ENCODE data around the gene PLN.

The PLN gene

DNA sequence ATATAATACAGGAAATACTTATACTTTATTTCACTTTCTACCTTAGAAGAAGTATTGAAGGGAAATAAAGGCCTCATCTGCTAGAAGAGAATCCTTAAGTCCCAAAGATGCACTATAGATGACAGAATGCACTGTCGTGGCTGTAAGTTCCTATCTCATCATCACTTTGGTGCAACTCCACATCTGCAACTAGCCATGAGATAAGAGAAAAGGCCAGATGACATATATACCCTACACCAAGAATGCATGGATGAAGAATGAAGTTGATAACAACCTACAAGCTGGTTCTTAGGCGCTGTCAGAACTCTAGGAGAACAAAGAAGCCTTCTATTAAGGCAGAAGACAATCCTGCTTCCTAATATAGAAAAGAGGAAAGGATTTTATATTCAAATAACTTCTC lies 11.6 kb upstream of the PLN start:
- no peak for DNase-seq

DNA sequence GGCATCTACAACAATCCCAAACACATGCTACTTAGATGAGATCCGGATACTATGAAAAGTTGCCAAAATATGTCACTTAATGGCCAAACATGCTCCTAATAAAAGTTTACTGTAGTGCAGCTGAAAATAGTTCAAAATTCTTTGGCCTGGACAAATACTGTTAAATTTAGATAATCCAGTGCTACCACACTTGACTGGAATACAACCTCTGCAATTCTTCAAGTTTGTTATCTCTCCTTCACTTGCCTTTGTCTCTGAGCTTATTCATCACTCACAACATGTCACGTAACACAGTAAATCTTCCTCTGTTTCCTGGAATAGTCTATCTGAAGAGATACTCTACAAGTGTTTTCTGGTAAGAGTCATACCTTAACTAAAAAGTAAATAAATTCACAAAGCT lies 10.5 kb upstream of the PLN start:
- DNase-seq, result no peak

DNA sequence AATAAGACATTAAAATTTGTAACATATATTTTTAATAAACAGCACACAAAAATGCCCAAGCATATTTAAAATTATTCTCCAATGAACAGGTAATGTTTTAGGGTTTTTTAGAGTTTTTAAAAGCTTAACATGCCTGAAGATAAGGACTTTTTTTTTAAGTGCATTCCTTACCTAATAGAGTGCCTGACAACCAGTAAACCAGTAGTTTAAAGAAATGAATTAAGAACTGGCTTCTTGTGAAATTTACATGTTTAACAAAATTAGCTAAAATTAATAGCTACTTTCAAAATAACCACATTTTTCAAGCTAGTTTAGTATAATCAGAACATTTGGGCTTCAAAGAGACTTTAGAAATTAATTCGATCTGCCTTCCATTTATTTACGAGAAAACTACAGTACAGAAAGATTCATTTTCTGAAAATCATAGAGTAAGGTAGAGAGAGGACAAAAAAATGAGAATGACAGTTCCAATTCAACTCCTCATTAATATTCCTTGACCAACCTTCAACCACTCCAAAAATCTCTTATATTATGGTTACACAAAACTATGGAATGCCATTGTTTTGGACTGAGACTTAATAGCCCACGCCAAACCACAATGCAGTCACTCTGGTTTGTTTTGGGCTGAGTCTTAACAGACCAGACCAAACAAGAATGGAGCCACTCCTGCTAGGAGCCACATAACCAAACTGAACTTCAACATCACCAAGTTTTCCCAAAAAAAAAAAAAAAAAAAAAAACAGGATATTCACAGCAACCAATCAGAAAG lies 5.7 kb upstream of the PLN start:
- DNase-seq, result no peak

DNA sequence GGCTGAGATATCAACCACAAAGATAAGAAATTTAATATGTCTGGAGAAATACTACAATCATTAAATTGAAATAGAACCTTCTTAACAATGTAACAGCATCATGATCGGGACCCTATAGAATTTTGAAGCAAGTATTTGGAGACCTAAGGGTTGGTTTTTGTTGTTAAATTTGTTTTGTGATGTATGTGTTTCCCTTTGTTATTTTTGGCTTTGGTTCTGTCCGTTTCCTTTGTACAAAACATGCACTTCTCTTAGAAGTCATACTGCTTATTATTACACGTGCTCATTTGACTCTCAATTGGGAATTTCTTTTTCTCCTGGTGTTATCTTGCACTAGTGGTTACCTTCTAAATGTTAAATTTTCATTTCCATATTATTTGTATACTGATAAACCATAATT lies 4.0 kb upstream of the PLN start:
- DNase-seq, result no peak

DNA sequence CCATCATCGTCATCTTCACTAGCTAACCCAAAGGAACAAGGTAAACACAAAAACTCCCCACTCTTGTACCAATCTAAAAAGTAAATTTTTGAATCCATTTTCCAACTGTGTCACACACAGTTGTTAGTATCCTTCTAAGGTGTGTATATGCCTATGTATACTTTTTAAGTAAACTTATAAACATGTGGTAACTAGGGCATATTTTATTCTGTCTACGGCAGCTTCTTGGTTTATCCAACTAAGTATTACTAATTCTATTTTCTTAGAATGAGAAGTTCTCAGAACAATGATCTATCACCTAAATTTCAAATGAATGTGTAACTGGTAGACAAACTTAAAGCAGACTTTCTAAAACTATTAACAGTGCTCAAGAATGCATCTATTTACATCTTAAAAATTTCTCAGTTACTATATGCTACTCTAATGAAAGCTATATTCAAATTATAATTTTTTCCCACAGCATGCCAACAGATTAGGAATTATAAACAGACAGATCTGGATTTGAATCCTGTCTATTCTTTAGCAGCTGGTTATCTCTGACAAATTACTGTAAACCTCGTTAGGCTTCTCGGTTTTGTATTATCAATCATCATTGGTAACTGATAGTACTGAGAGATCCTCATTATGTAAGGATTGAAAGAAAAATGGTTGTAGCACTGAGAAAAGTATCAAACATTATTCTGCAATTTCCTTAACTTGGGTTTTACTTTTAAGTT lies 1.8 kb upstream of the PLN start:
- no peak for DNase-seq

DNA sequence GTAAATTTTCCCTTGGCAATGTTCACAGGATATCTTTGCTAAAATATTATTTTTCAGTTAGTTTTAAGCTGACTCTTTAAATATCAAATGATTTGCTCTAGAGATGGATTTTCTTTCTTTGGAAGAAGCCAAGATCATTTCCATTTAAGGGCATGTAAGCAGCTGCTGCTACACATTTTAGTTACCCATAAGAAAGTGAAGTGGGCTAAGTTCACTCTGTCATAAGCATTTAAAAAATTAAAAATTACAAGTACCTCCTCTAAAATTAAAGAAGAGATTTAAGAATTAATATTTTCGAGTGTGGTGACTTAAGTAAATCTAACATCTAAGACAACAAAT lies 1.2 kb upstream of the PLN start:
- DNase-seq, result no peak

DNA sequence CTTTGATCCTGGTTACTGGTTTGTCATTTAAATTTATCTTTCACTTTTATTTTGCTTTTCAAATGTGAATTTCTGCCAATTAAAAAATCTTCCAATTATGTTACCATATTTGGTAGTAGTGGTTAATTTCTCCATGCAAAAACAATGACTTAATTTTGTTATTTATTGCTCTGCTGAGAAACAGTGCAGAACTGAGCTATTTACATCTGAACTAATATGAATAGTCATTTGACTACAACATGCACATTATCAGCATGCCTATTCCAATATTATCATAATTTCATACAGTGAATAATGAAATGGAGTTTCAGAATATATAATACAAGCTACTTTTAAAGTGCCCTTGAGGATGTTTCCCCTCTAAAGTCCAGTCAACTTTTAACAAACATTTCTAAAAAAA lies 517 bp downstream of the PLN start:
- DNase-seq, result no peak

DNA sequence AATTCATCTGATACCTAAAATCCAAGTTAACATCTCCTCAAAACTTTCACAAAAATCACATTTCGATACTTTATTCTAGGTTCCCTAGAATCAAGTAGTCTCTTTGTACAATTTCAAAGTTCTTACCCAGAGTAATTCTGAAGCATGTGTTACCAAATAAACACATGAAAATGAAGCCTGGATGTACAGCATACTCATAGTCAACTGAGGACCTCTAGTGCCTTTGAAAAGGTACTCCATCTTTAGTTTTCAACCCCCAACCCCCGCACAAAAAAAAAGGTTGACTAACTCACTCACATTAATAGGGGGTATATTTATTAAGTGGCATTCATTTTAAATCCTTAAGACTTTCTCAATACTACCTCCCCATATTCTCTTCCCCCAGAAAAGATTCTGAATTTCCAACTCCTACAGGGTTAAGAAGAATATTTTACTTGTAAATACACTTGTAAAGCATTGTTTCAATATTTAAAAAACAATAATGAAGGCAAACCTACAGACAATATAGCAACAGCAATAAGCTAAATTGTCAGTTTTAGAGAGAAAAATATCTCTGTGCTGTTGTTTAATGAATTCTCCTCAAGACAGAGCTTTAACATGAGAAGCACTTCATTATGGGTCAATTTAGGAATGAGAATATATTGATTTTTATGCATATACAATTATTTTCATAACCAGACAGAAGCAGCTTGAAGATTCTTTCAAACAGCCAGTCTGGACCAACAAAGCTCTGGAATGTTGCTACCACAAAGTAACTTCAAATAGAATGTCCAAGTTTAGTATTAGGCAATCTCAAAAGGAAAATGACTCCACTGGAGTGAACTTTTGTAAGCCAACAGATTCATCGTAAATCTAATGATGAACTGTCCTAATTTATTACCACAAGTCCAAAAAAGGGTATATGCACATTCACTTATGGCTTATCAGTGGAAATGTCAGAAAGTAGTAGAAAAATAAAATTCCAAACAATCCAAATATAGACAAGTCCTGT lies 3.3 kb downstream of the PLN start:
- peak in 1 of 51 donors; percentile 26 for DNase-seq

DNA sequence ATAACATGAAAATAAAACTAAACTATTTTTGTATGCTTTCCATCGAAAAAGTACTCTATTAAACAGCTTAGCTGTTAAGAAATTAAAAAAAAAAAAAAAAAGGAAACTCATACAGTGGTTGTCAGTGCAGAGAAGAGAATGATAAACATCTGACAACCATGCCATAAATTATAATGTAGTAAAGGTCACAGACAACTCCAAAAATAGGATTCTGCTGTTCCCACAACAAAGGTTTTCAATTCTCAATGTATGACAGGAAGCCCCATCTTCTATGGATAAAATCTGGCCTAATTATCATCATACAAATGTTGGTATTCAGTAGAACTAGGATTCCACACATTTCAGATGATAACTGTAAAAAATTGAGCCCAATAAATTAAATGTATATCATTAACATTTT lies 5.0 kb downstream of the PLN start:
- DNase-seq, result no peak

DNA sequence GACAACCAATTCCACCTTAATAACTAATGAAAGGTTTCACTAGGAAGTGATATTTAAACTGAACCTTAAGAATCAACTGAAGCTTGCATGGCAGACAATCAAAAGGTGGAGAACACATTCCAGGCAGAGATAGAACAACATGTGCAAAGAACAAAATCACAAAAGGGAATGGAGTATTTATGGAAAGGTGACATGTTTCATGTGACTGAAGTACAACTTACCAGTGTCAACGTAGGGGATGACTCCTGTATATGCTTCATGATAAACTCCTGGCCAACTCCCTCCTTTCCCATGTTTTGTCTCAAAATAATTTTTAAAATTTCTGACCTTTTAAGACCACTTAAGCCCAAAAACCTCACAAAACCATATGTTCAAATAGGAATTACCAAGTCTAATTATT lies 6.6 kb downstream of the PLN start:
- no peak for DNase-seq

DNA sequence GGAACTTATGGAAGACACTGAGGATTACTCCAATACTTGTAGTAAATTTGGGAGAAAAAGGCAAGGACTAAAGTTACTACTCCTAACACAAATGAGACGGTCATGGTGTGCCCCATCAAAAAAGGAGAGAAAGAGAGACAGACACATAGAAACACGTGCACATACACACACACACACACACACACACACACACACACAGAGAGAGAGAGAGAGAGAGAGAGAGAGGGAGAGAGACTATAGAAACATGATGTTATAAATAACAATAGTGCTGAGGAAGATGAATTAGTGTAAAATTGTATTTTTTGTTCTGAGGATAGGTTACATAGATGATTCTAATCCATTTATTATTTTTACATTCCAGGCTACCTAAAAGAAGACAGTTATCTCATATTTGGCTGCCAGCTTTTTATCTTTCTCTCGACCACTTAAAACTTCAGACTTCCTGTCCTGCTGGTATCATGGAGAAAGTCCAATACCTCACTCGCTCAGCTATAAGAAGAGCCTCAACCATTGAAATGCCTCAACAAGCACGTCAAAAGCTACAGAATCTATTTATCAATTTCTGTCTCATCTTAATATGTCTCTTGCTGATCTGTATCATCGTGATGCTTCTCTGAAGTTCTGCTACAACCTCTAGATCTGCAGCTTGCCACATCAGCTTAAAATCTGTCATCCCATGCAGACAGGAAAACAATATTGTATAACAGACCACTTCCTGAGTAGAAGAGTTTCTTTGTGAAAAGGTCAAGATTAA lies 10.5 kb downstream of the PLN start:
- no peak for DNase-seq

DNA sequence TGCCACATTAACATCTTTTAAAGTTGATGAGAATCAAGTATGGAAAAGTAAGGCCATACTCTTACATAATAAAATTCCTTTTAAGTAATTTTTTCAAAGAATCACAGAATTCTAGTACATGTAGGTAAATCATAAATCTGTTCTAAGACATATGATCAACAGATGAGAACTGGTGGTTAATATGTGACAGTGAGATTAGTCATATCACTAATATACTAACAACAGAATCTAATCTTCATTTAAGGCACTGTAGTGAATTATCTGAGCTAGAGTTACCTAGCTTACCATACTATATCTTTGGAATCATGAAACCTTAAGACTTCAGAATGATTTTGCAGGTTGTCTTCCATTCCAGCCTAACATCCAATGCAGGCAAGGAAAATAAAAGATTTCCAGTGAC lies 11.6 kb downstream of the PLN start:
- no peak for DNase-seq

DNA sequence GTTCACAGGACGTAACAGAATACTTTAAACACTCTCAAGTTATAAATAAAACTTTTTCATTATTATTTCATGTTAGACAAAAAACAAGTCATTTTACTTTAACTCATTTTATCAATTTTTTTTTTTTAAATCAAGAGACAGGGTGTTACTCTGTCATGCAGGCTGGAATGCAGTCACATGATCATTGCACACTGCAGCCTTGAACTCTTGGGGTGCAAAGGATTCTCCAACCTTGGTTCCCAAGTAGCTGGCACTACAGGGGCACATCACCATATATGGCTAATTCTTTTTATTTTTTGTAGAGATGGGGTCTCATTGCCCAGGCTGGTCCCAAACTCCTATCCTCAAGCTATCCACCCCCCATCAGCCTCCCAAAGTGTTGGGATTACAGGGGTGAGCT lies 14.2 kb downstream of the PLN start:
- no peak for DNase-seq

DNA sequence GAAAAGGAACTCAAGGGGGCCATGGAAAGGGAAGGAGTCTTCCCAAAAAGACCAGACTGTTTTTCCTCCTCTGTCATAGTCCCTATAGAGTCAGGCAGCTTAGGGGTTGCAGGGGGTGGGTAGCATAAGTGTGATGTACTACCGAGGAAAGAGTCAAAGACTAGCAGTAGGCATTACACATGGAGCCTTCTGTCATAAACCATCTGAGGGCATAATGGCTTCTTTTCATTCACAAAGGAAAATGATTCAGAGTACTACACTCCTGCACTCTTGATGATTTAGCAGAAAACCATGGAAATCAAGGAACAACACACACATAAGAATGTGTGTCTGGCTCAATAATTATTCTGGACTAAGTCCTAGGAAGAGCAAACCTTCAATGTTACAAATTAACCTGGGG lies 14.9 kb downstream of the PLN start:
- no peak for DNase-seq

DNA sequence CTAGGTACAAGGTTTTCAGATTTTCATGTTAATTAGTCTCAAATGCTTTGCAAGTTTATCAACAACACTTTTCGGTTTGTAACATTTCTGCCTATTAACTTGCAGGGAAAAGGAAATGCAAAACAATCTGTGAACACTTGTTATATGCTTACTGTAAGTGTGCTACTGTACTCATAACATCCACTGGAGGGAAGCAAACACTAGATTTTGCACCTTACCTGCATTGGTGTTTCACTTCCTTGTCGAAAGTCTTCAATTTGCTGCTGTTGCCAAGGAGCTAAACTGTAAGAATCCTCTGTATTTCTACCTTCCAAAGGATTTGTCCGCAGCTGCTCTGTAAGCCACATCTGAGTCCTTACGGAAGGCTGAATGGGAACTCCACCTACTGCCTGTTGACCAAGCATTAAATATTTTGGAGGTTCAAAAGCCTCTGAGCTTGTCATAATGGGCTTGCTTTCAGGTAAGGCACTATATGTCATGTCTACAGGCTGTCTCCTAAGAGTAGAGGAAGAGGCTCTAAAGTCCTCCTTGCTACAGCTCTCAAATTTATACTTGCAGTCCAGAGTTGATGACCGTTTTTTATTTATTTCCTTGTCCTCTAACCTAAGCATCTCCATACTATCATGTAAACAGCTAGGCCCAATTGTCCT lies 17.3 kb downstream of the PLN start:
- DNase-seq, result peak in 1 of 51 donors; percentile 50

DNA sequence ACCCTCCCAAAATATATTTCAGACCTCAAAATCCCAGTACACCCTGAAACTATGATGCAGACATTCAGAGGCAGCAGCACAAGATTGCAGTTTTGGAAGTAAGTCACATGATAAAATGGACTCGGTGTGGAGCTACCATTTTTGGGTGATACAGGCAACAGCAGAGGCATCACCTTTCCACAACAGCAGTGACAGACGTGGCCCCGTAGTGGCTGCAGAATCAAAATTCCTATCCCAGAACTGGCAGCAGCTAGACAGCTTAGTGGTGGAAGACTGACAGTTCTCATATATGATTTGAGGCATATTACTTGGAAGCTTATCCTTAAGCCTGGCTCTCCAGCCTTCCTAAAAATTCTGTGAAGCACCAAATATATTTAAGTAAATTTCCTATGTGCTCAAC lies 19.9 kb downstream of the PLN start:
- no peak for DNase-seq

DNA sequence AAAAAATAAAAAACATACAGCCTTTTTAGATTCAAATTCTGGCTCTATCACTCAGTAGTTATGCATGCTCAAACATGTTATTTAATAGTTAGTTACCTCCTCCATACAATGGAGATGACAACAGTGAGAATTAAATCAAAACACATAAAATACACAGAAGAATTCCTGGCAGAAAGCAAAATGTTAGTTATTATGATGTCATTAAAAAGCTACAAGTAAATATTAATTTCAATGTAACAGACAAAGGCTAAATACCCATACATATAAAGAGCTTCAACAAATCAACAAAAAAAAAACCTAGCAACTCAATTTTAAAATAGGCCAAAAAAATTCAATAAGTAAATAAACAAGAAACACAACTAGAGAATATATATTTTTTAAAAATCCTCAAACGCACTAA lies 21.4 kb downstream of the PLN start:
- no peak for DNase-seq

DNA sequence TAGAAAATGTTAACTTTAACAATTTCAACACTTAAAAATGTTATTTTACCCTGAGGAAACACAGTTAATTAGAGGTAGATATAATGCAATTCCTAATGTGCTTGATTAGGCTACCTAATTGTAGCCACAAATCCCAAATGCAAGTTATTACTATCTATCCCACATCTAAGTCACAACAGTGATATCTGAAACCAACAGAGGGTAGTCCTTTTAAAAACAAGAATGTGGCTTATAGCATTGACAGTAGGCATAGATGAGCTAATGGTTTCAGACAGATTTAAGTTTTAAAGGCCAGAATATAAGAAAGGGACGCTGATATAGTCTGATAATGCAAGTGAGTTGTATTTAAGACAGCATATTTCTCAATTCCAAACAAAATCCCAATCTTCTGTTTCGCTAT lies 23.0 kb downstream of the PLN start:
- DNase-seq, result no peak

DNA sequence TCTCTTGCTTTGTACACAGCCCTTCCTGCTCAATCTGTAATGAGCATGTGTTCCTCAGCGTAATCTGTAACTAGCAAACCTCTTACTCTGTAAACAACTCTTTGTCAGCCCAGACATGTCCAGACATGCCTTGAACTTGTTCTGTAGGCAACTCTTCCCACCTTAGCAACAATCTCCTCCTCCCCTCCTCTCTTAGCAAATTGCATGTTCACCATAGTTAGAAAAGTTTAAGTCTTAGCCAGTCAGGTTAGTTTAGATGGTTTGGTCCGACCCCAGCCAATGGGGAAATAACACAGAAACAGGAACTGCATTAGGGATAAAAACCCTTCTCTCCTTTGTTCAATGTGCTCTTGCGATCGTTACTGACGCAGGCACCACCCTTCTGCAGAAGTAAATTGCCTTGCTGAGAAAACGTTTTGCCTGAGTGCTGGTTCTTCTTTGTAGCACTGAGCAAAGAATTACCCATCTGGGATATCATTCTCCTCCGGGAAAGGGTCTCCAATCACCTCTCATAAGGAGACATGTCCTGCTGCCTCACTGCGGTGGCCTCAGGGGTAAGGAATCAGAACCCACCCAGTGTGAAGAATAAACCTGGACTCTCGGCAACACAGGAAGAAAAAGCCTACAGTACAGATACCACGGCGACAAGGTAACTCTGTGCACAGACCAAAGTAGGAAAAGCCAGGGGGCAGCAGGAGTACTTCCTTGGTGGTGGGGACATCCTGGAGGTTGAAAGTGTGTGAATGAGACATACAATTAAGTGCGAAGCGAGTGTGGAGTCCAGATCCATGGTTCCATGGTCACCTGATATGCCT lies 26.2 kb downstream of the PLN start:
- no peak for DNase-seq

DNA sequence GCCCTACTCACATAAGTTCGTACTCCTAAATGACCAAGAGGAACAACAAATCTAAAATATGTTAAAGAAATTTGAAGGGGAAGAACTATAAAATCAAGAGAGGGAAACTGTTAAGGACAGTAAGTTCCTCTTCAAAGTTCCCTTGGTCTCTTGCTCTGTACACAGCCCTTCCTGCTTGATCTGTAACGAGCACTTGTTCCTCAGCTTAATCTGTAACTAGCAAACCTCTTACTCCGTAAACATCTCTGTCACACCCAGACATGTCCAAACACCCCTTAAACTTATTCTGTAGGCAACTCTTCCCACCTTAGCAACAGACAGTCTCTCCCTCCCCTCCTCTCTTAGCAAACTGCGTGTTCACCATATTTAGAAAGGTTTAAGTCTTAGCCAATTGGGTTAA lies 29.9 kb downstream of the PLN start:
- no peak for DNase-seq
